ENCODE data around the gene PRRT1.
A peak's percentile ranks its signal among the peaks of the same experiment; 100 is the strongest.
"Not testable (repeated sequence)": the region's sequence is repeated elsewhere in the genome, so short reads cannot be mapped to it uniquely, and the experiment has no call there.

The PRRT1 gene

GRCh38 chr6:32151863-32152768, at the start of gene PRRT1:
PRRT1 (minus strand) TSS chr6:32151939; CDS start chr6:32151827, 112 bp downstream.
- DNase-seq = peak; percentile 29 to 42

DNA sequence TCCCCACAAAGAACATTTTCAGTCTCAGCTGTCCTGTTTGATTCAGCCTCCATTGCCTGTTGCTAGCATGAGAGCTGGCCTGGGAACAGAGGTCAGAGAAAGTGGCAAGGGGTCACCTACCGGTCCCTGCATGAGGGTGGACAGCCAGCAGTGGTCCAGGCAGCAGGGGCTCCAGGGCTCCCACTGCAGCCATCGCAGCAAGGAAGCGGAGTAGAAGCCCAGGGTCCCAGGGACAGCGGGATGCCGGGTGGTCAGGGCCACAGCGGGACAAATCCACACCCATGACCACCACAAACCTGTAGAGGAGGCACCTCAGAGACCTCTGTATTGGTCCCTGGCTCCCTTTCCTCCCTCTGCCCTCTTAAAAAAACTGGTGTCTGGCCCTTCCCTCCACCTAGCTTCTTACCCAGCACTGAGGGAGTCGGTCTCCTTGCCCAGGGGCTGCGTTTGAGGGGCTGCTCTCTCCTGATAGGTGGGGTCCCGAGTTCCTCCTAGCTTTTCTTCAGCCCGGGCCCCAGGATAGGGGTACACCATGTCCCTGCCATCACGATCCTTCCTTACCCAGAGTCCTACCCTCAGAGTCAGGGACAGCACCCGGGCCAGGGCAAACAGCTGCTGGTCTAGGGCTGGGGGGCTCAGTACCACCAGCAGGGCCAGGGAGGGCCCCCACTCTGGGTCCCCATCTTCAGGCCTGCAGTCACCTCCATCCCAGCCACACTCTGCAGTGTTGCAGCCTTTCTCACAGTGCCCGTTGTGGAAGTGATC, 49.2 kb upstream of the PRRT1 start:
- DNase-seq = no peak

- DNase-seq = no peak
Measured at GRCh38 chr6:32198866-32199265, 47.1 kb upstream of the PRRT1 start.

DNA sequence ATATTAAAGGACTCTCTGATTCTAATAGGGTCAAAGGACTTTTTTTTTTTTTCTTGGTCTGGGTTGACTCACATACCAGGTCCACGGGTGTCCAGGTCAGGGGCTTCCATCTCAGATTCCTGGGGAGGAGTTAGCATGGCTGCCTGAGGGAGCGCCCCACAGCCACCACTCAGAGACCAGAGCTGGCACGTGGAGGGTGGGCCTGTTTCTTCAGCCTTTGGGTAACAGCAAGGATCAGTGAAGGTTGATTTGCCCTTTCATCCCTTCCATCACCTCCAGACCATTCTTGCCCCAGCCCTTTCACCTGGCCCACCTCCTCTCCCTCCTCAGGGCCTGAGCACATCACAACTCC, 46.6 kb upstream of the PRRT1 start:
- no peak for DNase-seq

- peak in 1 of 2 experiments; percentile 48 for DNase-seq
Measured at GRCh38 chr6:32196682-32197616, 45.2 kb upstream of the PRRT1 start.

DNA sequence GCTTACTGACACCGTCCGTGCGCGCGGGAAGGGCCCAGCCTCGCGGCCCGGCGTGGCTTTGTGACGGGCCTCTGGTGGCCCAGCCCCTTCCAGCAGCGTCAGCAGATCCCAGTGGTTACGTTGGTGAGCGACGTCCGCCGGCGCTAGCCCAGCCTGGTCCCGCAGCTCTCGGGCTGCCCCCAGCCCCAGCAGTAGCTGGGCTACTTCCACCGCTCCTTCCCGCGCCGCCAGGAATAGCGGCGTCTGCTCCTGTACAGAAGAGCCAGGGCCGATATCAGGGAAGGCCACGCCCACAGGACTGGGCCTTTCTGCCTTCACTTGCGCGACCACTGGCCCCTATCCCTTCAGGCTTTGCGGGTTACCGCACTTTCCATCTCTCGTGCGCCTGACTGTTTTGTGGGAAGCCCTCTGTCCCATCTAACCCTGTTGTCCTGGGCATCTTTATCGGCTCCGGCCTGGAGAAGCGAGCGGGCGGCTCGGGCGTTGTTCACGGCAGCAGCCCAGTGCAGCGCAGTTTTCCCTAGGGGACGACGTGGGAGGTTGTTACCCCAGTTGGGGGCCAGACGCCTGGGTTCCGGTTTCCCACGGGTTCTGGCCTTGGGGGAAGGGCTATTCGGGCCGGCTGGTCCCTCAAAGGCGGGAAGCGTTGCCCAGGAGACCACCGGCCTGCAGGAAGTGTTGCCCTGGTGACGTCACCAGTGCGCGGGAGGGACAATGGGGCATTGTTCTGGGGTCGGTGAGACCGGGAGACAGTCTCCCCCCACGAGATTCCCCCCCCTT, 44.4 kb upstream of the PRRT1 start:
- DNase-seq = peak; percentile 84 to 85

- peak; percentile 99 for DNase-seq
Measured at GRCh38 chr6:32195652-32195901, 43.8 kb upstream of the PRRT1 start.

- peak; percentile 51 to 61 for DNase-seq
Measured at GRCh38 chr6:32194825-32195651, 43.3 kb upstream of the PRRT1 start.

DNA sequence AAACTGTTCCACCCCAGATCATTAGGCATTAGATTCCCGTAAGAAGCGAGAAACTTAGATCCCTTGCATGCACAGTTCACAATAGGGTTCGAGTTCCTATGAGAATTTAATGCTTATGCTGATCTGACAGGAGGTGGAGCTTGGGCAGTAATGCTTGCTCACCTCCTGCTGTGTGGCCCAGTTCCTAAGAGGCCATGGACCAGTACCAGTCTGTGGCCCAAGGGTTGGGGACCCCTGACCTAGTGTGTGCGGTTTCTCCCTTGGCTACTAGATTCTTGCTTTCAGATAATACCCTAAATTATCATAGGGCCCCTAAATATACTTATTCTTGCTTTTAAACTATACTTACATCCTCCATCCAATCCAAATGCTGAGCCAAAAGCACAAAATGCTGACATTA, 42.6 kb upstream of the PRRT1 start:
- no peak for DNase-seq

DNA sequence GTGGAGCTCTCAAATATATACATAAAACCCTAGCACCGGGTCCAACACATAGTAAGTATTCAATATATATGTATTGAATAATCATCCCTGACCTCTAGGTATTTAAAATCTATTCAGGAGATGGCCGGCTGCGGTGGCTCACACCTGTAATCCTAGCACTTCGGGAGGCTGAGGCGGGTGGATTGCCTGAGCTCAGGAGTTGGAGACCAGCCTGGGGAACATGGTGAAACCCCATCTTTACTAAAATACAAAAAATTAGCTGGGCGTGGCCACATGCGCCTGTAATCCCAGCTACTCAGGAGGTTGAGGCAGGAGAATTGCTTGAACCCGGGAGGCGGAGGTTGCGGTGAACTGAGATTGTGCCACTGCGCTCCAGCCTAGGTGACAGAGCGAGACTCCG, 41.4 kb upstream of the PRRT1 start:
- not testable (repeated sequence) for DNase-seq

DNA sequence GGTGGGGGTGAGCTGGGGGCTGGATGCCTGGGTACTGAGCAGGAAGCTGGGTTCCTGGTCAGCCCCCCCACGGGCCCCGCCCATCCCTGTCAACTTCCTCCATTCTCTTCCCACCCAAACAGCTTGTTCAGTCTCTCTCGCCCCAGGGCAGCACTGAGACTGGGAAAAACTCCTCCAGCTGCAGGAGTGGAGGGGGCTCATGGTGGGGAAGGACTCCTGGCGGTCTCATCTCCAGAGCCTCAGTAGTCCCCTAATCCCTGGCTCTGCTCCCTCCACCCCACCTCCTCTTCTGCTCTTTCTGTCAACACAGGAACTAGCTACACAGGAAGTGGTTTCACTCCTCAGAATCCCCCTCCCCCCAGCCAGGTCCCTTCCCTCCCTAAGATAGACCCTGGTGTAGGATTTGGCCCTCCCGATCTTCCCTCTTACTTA, 40.9 kb upstream of the PRRT1 start, which contains the start of gene GPSM3:
Gene GPSM3 (minus strand): TSS at position 36 of the 432 bp plus-strand sequence. CDS start 130 bp downstream, outside the sequence.
- no peak for DNase-seq

DNA sequence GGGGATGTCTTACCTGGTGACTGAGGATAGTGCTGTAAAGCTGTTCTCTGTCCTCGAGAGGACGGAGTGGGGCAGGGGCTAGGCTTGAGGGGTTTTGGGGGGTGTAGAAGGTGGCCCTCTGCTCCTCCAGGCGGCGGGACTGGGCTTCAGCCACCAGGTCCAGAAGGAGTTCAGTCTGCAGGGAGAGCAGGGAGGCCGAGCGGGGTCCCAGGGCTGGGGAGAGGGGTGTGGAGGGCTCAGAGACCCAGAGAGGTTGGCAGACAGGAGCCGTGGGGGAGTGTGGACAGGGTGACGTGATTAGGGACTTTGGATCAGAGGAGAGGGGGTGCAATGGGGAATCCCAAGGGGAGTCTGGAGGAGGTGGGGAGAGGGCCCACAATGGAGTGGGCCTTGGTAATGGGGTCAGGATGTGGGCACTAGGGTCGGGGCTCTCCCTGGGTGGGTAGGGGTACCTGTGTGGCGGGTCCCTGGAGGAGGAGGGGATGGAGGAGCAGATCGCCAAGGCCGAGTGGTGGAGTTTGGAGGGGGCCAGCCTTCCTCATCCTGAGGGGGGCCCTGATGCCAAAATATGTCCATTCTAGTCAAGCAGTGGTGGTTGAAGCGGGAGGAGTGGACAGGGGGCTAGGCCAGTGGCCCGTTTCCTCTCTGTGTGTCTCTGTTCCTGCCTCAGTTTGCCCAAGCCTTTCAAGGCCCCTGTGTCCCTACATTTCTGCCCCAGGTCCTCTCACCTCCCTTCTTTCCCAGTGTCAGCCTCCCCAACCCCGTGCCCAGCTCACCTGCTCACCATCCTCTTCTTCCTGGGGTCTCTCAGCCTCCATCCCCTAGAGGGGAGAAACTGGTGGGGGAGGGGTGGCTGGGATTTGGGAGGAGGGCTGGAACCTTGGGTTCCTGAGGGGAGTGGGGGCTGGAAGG, 40.2 kb upstream of the PRRT1 start:
- no peak for DNase-seq

GRCh38 chr6:32190911-32191677, 39.4 kb upstream of the PRRT1 start:
- DNase-seq = no peak

- peak; percentile 80 to 83 for DNase-seq
Measured at GRCh38 chr6:32190054-32190851, 38.5 kb upstream of the PRRT1 start, which contains the start of gene PBX2. PBX2 (minus strand) TSS chr6:32190202; CDS start chr6:32189915, 287 bp downstream.

DNA sequence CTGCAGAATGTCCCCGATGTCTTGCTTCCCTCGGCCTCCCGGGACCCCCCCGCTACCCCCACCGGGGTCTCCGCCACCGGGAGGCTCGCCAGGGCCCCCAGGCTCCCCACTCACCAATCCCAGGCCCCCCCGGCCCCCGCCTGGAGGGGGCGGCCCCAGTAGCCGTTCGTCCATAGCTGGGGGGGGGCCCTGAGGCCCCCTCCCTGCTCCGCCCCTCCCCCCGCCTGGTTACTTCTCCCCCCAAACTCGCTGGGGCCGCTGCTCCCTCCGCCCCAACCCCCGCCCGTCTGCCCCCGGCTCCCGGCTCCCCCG, 38.0 kb upstream of the PRRT1 start:
- no peak for DNase-seq

DNA sequence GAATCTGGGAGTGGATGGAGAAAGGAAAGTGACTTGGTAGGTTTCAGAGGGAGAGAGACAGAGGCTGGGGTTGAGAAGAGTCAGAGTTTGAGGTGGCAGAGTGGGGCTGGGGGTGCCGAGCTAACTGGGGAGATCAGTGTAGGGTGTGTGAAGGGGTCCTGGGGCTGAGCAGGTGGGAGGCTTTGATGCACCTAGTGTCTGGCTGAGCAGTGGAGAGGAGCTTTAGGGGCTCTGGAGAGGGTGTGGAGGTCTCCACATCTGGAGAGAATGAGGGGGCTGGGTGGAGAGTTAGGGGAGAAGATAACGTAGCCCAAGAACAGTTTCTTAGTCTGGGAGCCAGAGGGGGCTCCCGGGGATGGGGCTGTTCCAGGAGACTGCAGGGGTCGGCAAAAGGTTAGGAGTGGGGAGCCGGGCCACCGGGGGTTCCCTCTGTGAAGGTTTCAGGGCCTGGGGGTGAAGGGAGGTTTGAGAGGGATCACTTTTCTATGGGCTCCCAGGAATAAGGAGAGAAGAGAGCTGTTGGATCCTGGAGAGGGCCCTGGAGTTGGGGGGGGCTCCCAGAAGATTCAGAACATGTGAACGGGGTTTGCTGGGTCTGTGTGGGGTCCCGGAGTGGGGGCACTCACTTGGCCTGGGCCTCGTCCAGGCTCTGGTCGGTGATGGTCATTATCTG, 37.5 kb upstream of the PRRT1 start:
- no peak for DNase-seq

DNA sequence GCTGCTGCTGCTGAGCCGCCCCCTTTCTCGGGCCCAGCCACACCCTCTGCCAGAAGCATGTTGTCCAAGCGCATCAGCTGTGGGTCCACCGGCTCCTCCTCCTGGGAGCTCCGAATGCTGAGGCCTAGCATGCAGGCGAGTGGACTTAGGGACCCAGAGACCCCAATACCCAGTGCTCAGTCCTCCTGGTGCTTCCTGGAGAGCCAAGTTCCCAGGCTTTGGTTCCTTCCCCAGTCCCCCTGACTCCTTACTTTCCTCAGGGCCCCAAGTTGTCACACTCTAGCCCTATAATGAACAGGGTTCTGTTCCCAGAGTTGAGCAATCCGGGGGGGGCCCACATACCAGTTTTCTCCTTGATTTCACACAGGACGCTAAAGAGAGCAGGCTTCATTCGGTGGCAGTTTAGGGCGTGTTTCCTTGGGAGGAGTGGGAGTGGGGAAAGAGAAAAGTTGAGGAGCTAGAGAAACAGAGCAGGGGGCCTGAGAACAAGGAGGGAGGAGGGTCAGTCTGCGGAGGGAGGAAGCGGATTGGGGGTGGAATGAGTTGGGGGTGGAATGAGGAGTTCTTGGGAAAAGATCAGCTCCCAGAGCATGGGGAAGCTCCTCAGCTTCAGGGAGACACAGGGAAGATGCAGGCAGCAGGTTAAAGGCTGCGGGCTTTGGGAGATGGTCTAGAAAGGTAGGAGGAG, 36.8 kb upstream of the PRRT1 start:
- DNase-seq = no peak

All from NCI-H524 (cell line).